Activated naive CD8-positive, alpha-beta T cell treated with anti-CD3 and anti-CD28 coated beads, Interleukin-2, amount 50 U/mL, for 24 hours (primary cell): ENCODE results near the gene ULBP1.
"Not testable (repeated sequence)": the region's sequence is repeated elsewhere in the genome, so short reads cannot be mapped to it uniquely, and the experiment has no call there.

Experiments
- ATAC-seq: fragments of 150-1000 bp; cut with Tn5 transposase; one replicate; pipeline ENCODE4 v1.10.0; 2021
- DNase-seq: peaks from one replicate; pipeline ENCODE4 v3.0.0; 2021
- H3K27ac Mint-ChIP-seq: one replicate; pipeline ENCODE4 v1.8.0; 2021; ENCODE audit warnings: mild to moderate bottlenecking, mixed read lengths
- H3K27me3 Mint-ChIP-seq: one replicate; pipeline ENCODE4 v1.8.0; 2021; ENCODE audit warnings: mixed read lengths
- H3K36me3 Mint-ChIP-seq: one replicate; pipeline ENCODE4 v1.8.0; 2021; ENCODE audit warnings: low read depth, mixed read lengths
- H3K4me1 Mint-ChIP-seq: one replicate; pipeline ENCODE4 v1.8.0; 2021; ENCODE audit warnings: mixed read lengths
- H3K4me3 Mint-ChIP-seq: one replicate; pipeline ENCODE4 v1.8.0; 2021; ENCODE audit warnings: mild to moderate bottlenecking, moderate library complexity, mixed read lengths
- H3K9me3 Mint-ChIP-seq: one replicate; pipeline ENCODE4 v1.8.0; 2021; ENCODE audit warnings: mixed read lengths

Gene ULBP1, protein sequence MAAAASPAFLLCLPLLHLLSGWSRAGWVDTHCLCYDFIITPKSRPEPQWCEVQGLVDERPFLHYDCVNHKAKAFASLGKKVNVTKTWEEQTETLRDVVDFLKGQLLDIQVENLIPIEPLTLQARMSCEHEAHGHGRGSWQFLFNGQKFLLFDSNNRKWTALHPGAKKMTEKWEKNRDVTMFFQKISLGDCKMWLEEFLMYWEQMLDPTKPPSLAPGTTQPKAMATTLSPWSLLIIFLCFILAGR

DNA sequence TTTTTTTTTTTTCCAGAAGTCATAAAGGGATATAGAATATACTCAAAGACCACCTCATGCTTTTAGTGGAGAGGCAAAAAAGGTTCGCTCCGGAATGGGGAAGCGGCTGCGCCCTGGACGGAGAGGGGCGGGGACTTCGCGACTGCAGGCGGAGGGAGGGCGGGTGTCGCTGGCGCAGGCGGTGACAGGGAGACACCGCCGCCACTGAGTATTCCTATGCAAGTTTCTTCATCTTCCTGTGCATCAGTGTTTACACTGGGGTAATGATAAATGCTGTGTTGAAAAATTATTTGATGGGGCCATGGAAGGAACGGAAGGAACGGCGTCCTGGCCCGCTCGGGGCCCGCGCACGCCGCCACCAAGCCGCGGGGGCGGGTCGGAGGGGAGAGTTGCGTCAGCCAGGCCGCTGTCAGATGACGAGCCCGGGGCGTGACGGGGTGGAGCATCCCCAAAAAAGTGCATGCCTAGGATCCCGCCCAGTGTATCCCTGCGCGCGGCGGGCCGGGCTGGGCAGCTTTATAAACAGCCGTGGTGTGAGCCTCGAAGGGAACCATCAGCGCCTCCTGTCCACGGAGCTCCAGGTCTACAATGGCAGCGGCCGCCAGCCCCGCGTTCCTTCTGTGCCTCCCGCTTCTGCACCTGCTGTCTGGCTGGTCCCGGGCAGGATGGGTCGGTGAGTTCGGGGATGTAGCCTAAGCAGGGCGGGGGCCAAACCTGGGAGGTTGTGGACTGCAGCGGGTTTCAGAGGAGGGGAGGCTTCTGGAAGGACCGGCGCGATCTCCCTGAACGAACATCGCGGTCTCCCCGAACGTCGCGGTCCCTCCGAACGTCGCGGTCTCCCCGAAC is at the start of gene ULBP1:
TSS of gene ULBP1 (plus strand) at position 482 of the 846 bp plus-strand sequence. CDS start at position 589, 107 bp downstream.
- peak; percentile 82 for ATAC-seq
- Mint-ChIP-seq H3K4me3 (peak within 1 kb of the TSS; percentile 83), H3K36me3 (no peaks in the 10 kb centered on the region), H3K9me3 (no peaks in the 10 kb centered on the region), H3K27me3 (peaks cover 92% of the 10 kb centered on the region), H3K4me1 (peaks cover 30% of the 10 kb centered on the region), H3K27ac (peak within 1 kb of the TSS; percentile 85)
- peak; percentile 90 for DNase-seq

DNA sequence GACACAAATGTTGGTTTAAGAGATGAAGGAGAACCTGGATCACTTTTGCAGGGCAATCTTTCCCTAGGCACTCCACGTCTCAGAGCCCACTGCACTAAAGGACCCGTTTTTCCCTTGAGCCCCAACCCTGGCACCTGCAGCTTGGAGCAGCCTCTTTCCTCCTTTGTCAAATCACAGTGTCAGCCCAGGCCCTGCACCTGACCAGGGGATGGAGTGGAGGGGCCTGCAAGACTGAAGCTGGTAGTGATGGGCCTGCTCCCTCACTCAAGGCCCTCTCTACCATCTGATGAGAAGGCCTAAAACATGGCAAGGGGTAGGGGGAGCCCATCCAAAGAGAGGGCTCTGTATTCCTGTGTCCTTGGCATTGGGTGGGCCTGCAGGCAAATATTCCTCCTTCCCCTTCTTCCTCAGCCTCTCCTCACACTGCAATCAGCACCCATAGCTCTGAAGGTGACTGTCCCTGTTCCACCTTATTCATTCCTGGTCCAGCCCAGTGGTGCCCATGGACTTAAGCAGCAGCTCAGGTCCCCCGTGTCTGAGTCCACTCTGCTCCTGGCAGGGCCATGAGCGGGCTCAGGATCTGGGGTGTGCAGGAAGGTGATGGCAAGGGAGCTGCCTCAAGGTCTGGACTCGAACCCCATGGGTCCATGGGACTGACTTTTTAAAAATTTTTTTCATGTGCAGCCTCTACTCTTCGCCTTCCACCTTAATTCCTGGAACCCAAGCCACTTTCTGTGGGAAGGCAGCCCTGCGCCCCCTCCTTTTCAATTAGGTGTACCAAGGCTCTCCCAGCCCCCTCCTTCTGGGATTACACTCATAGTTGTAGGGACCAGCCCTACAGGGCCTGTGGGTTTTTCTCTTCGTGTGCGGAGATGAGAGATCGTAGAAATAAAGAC is 47.5 kb upstream of the ULBP1 start:
- Mint-ChIP-seq H3K27me3 (peaks cover 27% of the 10 kb centered on the region), H3K4me3 (no peak overlapping the region), H3K27ac (no peak overlapping the region), H3K9me3 (no peaks in the 10 kb centered on the region), H3K36me3 (no peaks in the 10 kb centered on the region), H3K4me1 (peaks cover 4% of the 10 kb centered on the region)
- ATAC-seq (no peak), DNase-seq (no peak)

DNA sequence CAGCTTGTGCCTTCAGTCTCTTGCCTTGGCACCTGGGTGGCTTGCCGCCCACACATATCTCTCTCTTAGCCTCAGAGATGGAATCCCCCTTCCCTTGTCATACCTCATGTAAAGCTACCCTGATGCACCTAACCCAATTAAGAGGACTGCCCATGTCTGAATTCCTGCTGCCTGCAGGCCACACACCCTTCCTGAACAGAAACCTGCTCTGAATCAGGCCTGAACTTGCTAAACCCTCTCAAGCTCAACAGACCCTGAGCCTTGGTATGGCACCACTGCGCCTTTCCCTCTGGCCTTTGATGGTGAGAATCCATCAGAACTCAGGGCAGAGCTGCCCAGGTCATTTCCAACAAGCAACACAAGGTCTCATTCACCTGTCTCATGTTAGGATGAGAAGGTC is 46.1 kb upstream of the ULBP1 start:
- DNase-seq (no peak), ATAC-seq (no peak)
- Mint-ChIP-seq H3K27ac (no peak overlapping the region), H3K9me3 (no peaks in the 10 kb centered on the region), H3K36me3 (no peaks in the 10 kb centered on the region), H3K4me3 (no peak overlapping the region), H3K27me3 (peaks cover 34% of the 10 kb centered on the region), H3K4me1 (peaks cover 4% of the 10 kb centered on the region)

DNA sequence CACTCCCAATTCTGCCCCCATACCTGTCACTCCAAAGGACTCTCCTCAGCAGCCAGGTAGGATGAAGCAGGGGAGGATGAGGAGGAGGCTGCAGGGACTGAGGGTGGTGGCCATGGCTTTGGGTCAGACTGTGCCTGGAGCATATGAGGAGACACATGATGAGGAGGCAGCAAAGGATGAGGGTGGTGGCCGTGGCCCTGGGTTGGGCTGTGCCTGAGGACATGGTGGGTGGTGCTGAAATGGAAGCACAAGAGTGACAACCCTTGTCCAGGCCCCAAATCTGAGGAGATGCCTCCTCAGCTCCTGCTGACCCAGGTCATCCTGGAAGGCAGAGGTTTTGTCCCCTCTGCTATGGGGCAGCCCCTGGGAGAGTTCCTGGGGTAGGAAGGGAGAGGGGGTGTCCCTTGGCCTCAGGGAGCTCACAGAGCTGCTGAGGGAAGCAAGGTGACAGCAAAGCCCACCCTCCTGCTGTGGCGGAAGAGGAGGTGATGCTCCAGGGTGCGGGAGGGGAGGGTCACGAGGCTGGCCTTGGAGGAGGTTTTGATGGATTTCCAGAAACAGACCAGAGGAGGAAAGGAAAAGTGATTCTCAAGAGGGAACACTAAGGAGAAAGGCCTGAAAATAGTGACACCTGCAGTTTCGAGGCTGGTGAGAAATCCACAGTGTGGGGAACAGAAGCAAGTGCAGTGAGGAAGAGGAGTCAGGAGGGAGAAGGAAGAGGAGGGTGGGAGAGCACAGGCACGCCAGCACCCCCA is 45.4 kb upstream of the ULBP1 start:
- Mint-ChIP-seq H3K4me1 (peaks cover 10% of the 10 kb centered on the region), H3K9me3 (no peaks in the 10 kb centered on the region), H3K36me3 (no peaks in the 10 kb centered on the region), H3K4me3 (no peak overlapping the region), H3K27me3 (peaks cover 36% of the 10 kb centered on the region), H3K27ac (no peak overlapping the region)
- DNase-seq: no peak
- ATAC-seq: no peak

GRCh38 chr6:149919126-149919833 is 44.5 kb upstream of the ULBP1 start:
- ATAC-seq, DNase-seq, H3K27ac Mint-ChIP-seq, H3K4me3 Mint-ChIP-seq, H3K36me3 Mint-ChIP-seq, H3K9me3 Mint-ChIP-seq: not testable (repeated sequence)
- peaks cover 44% of the 10 kb centered on the region for H3K27me3 Mint-ChIP-seq
- H3K4me1 Mint-ChIP-seq: peaks cover 18% of the 10 kb centered on the region

GRCh38 chr6:149919834-149920225 is 43.9 kb upstream of the ULBP1 start:
- Mint-ChIP-seq H3K36me3 (no peaks in the 10 kb centered on the region), H3K4me3 (no peak overlapping the region), H3K9me3 (no peaks in the 10 kb centered on the region), H3K27ac (no peak overlapping the region), H3K27me3 (peaks cover 44% of the 10 kb centered on the region), H3K4me1 (peaks cover 18% of the 10 kb centered on the region)
- DNase-seq (no peak), ATAC-seq (no peak)

DNA sequence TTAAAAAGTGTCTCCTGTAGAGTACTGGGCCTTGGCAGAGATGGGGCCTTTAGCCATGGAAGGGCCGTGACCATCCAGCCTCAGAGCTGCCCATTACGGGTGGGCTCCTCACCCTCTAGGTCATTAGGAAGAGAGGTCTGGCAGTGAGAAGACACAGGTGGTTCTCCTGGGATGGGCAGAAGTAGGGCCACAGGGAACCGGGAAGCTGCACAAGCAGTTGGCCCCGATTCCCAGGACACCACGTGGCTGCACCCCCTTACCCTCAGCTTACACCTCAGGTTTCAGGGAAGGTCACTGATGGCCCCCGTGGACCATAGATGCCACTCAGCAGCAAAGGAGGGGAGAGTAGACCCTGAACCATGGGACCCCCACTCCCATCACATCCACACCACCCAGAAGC is 42.4 kb upstream of the ULBP1 start:
- Mint-ChIP-seq H3K27me3 (peaks cover 56% of the 10 kb centered on the region), H3K36me3 (no peaks in the 10 kb centered on the region), H3K4me1 (peaks cover 29% of the 10 kb centered on the region), H3K9me3 (no peaks in the 10 kb centered on the region), H3K4me3 (no peak overlapping the region), H3K27ac (no peak overlapping the region)
- DNase-seq (no peak), ATAC-seq (no peak)

DNA sequence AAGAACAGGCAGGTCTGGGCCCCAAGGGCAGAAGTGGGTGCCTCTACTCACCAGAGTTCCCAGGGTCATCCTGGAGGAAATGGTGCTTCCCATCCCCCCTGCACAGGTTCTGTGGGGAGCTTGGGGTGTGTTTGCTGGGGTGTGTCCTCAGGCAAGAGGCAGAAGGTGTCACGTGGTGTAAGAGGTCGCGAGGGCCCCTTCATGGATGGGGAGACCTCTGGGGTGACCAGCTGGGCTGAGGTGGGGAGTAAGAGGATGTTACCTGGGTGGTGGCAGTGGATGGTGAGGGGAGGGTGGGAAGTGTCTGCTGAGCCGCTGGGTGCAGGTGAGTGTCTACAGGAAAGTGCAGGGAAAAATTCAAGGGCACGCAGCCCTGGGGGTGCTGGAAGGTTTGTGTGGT is 41.7 kb upstream of the ULBP1 start:
- DNase-seq, ATAC-seq, H3K4me3 Mint-ChIP-seq, H3K36me3 Mint-ChIP-seq, H3K9me3 Mint-ChIP-seq, H3K27ac Mint-ChIP-seq: not testable (repeated sequence)
- Mint-ChIP-seq H3K27me3 (peaks cover 61% of the 10 kb centered on the region), H3K4me1 (peaks cover 29% of the 10 kb centered on the region)

- no peak within 1 kb of the TSS for H3K27ac Mint-ChIP-seq
- ATAC-seq: peak; percentile 95
- peaks cover 67% of the 10 kb centered on the region for H3K27me3 Mint-ChIP-seq
Observed at GRCh38 chr6:149922642-149923326, 41.0 kb upstream of the ULBP1 start, which contains the start of gene RAET1G. Gene RAET1G (minus strand): TSS chr6:149923121. CDS start chr6:149923010, 111 bp downstream.

GRCh38 chr6:149923327-149923986 is 40.3 kb upstream of the ULBP1 start:
- peaks cover 25% of the 10 kb centered on the region for H3K4me1 Mint-ChIP-seq
- H3K27me3 Mint-ChIP-seq: peaks cover 74% of the 10 kb centered on the region
- DNase-seq: no peak
- no peaks in the 10 kb centered on the region for H3K36me3 Mint-ChIP-seq
- no peak overlapping the region for H3K27ac Mint-ChIP-seq
- ATAC-seq: no peak
- H3K4me3 Mint-ChIP-seq: peak overlapping the region; percentile 64
- no peaks in the 10 kb centered on the region for H3K9me3 Mint-ChIP-seq

More at GRCh38 chr6:149922642-149923326, 41.0 kb upstream of the ULBP1 start, which contains the start of gene RAET1G:
- Mint-ChIP-seq H3K4me1 (peaks cover 27% of the 10 kb centered on the region), H3K4me3 (peak within 1 kb of the TSS; percentile 64), H3K9me3 (no peaks in the 10 kb centered on the region), H3K36me3 (no peaks in the 10 kb centered on the region)
- DNase-seq: peak; percentile 80

GRCh38 chr6:149924206-149924932 is 39.4 kb upstream of the ULBP1 start:
- ATAC-seq: no peak
- Mint-ChIP-seq H3K36me3 (no peaks in the 10 kb centered on the region), H3K4me1 (peaks cover 25% of the 10 kb centered on the region), H3K4me3 (no peak overlapping the region), H3K9me3 (no peaks in the 10 kb centered on the region), H3K27ac (no peak overlapping the region), H3K27me3 (peaks cover 81% of the 10 kb centered on the region)
- DNase-seq: no peak

DNA sequence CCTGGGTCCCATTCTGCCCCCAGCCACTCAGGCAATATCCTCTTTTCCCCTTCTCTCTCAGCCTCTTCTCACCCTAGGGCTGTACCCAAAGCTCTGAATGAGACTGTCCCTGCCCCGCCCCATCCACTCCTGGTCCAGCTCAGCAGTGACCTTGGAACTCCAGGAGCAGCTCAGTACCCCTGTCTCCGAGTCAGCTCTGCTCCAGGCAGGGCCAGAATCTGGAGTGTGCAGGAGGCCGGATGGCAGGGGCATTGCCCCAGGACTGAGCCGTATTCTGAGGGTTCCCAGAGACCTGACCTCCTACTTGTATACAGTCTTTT is 38.9 kb upstream of the ULBP1 start:
- ATAC-seq (no peak), DNase-seq (no peak)
- H3K4me1 Mint-ChIP-seq: peaks cover 25% of the 10 kb centered on the region
- no peak overlapping the region for H3K27ac Mint-ChIP-seq
- peaks cover 86% of the 10 kb centered on the region for H3K27me3 Mint-ChIP-seq
- no peaks in the 10 kb centered on the region for H3K36me3 Mint-ChIP-seq
- H3K4me3 Mint-ChIP-seq: no peak overlapping the region
- no peaks in the 10 kb centered on the region for H3K9me3 Mint-ChIP-seq
